Neural cell (in vitro differentiated cells): ENCODE results near the gene ROBO1. TPM values are rescaled to one million over a fixed set of nuclear protein-coding genes. Genes with fewer than 3 reads are reported as not detected.

Source experiments
- H2AFZ ChIP-seq: fragments of 200-600, 300-800 bp; sonication (generic), shearing (Covaris generic); 2 replicates; pipeline ENCODE4 v1.6.0; 2014; ENCODE audit warnings: low read depth, mild to moderate bottlenecking, antibody characterized with exemption, low read length, moderate library complexity
- H3F3A ChIP-seq: fragments of 200-600 bp; shearing (Covaris generic); 2 replicates; pipeline ENCODE4 v1.6.1; 2016; ENCODE audit warnings: mild to moderate bottlenecking, moderate library complexity, mixed read lengths, antibody characterized with exemption, low read length; ENCODE audit not compliant: insufficient read depth, poor library complexity, severe bottlenecking
- H3K27ac ChIP-seq: fragments of 200-600, 300-800 bp; sonication (generic), shearing (Covaris generic); 2 replicates; pipeline ENCODE4 v1.5.1; 2014; ENCODE audit warnings: mild to moderate bottlenecking, low read length, moderate library complexity
- H3K27me3 ChIP-seq: fragments of 300-800, 200-600 bp; sonication (generic), shearing (Covaris generic); 2 replicates; pipeline ENCODE4 v1.6.0; 2014; ENCODE audit warnings: mild to moderate bottlenecking, low read depth, low read length, moderate library complexity; ENCODE audit not compliant: insufficient read depth
- H3K36me3 ChIP-seq: fragments of 300-800, 200-600 bp; sonication (generic), shearing (Covaris generic); 2 replicates; pipeline ENCODE4 v1.5.1; 2014; ENCODE audit warnings: mild to moderate bottlenecking, antibody characterized with exemption, low read length, moderate library complexity; ENCODE audit not compliant: insufficient read depth
- H3K4me2 ChIP-seq: fragments of 300-800, 200-600 bp; sonication (generic), shearing (Covaris generic); 2 replicates; pipeline ENCODE4 v1.6.0; 2014; ENCODE audit warnings: mild to moderate bottlenecking, low read length
- H3K4me3 ChIP-seq: fragments of 300-800, 200-600 bp; sonication (generic), shearing (Covaris generic); 2 replicates; pipeline ENCODE4 v1.5.1; 2014; ENCODE audit warnings: mild to moderate bottlenecking, low read length, moderate library complexity
- H3K79me2 ChIP-seq: fragments of 200-600 bp; shearing (Covaris generic); replicated peaks from 2 replicates; pipeline ENCODE4 v1.6.0; 2014; ENCODE audit warnings: mild to moderate bottlenecking, low read length, moderate library complexity; ENCODE audit not compliant: insufficient read depth
- H3K9ac ChIP-seq: fragments of 300-800, 200-600 bp; sonication (generic), shearing (Covaris generic); 2 replicates; pipeline ENCODE4 v1.6.1; 2016; ENCODE audit warnings: mild to moderate bottlenecking, low read length, mixed read lengths
- H3K9me2 ChIP-seq: fragments of 200-600 bp; shearing (Covaris generic); 2 replicates; pipeline ENCODE4 v1.6.1; 2016; ENCODE audit warnings: mild to moderate bottlenecking, low read length, mixed read lengths; ENCODE audit not compliant: insufficient read depth
- H3K9me3 ChIP-seq: fragments of 200-600, 300-800 bp; sonication (generic), shearing (Covaris generic); 2 replicates; pipeline ENCODE4 v1.6.1; 2016; ENCODE audit warnings: mild to moderate bottlenecking, mixed run types, low read length, moderate library complexity, mixed read lengths
- H4K20me1 ChIP-seq: fragments of 200-600 bp; shearing (Covaris generic); 2 replicates; pipeline ENCODE4 v1.6.1; 2016; ENCODE audit warnings: mild to moderate bottlenecking, mixed run types; ENCODE audit not compliant: insufficient read depth
- EP300 ChIP-seq: fragments of 450-650 bp; conservative IDR thresholded peaks from 2 replicates; pipeline ENCODE4 v1.6.1; 2014; ENCODE audit warnings: antibody characterized with exemption, mild to moderate bottlenecking, moderate library complexity; ENCODE audit not compliant: poor library complexity, severe bottlenecking
- EZH2 ChIP-seq: fragments of 200-600, 300-800 bp; shearing (Covaris generic), sonication (generic); IDR thresholded peaks from 2 replicates; pipeline ENCODE4 v1.6.1; 2014; ENCODE audit warnings: antibody characterized with exemption, low read length, borderline replicate concordance, mild to moderate bottlenecking; ENCODE audit not compliant: insufficient read depth, poor library complexity, severe bottlenecking
- MXI1 ChIP-seq: fragments of 450-650 bp; conservative IDR thresholded peaks from 2 replicates; pipeline ENCODE4 v1.6.1; 2014; ENCODE audit warnings: antibody characterized with exemption, mild to moderate bottlenecking; ENCODE audit not compliant: poor library complexity, severe bottlenecking
- POLR2AphosphoS5 ChIP-seq: IDR thresholded peaks from 2 replicates; pipeline ENCODE4 v1.6.1; 2012
- RAD21 ChIP-seq: fragments of 450-650 bp; conservative IDR thresholded peaks from 2 replicates; pipeline ENCODE4 v1.6.1; 2014; ENCODE audit warnings: antibody characterized with exemption, mild to moderate bottlenecking, moderate library complexity
- SMC3 ChIP-seq: fragments of 450-650 bp; conservative IDR thresholded peaks from 2 replicates; pipeline ENCODE4 v1.6.1; 2014; ENCODE audit warnings: antibody characterized with exemption, mild to moderate bottlenecking, moderate library complexity; ENCODE audit not compliant: poor library complexity
- TAF1 ChIP-seq: IDR thresholded peaks from 2 replicates; pipeline ENCODE4 v1.6.1; 2012; ENCODE audit warnings: low read depth
- polyA plus RNA-seq: library from polyadenylated mRNA; depleted of rRNA; stranded (reverse); fragments of >200 nt; gene quantifications from 2 replicates; pipeline ENCODE4 v1.2.3, GENCODE V29; 2014
- TF ChIP-seq, protein P1 (sequence below): fragments of 450-650 bp; IDR thresholded peaks from 2 replicates; pipeline ENCODE4 v1.5.1; 2014; ENCODE audit warnings: antibody characterized with exemption, mild to moderate bottlenecking, moderate library complexity; ENCODE audit not compliant: poor library complexity, severe bottlenecking
- TF ChIP-seq, protein P2 (sequence below): IDR thresholded peaks from 2 replicates; pipeline ENCODE4 v1.6.1; 2012; ENCODE audit warnings: borderline replicate concordance

ROBO1 gene
- polyA plus RNA-seq, 1 donor from 2014 or later = 183 TPM

DNA sequence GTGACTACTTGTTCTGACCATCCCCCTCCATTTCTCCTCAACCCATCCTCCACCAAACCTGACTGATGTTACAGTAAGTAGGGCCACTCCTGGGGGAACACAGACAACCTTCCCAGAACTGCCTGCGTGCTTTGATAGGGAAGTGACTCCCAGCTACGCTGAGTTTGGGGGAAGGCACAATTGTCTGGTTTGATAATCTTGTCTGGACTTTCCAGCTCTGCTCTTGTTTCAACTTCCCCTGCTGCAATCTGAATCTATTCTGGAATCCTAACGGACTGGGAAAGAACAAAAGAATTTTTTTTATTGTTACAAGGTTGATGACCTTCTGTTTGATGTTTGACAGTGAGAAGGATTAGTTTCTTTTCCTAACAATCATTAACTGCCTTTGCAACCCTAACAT lies 895.6 kb downstream of the ROBO1 start:
- H3K27ac ChIP-seq = no peak overlapping the region
- peaks cover 42% of the 10 kb centered on the region for H3K79me2 ChIP-seq

DNA sequence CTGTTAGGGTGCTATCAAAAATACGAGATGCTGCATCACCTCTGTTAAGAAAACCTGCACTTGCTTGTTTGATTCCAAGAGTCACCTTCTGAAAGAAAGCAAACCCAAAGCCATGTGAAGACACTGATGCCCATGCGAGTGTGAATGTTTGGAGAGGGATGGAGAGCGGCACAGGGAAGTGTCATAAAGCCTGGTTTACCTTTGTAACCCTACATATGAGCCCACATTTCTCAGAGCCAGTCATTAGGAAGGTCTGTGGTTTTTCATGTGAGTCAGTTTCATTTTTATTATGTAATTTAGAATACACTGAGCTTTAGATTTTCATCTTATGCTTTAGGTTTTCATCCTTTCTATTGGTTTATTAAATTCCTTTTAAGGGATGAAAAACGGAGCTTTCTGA lies 896.8 kb downstream of the ROBO1 start:
- Histone ChIP-seq H3K27ac (no peak overlapping the region), H3K4me2 (no peak overlapping the region)

More for the DNA sequence above, 895.6 kb downstream of the ROBO1 start:
- Histone ChIP-seq H3K9ac (no peak overlapping the region), H3K36me3 (no peaks in the 10 kb centered on the region), H3K9me3 (no peaks in the 10 kb centered on the region), H3F3A (no peaks in the 10 kb centered on the region), H3K27me3 (no peaks in the 10 kb centered on the region), H4K20me1 (no peaks in the 10 kb centered on the region), H3K9me2 (no peaks in the 10 kb centered on the region), H3K4me3 (no peak overlapping the region), H3K4me2 (peak overlapping the region; percentile 11), H2AFZ (no peak overlapping the region)
- TF ChIP-seq, protein P1, sequence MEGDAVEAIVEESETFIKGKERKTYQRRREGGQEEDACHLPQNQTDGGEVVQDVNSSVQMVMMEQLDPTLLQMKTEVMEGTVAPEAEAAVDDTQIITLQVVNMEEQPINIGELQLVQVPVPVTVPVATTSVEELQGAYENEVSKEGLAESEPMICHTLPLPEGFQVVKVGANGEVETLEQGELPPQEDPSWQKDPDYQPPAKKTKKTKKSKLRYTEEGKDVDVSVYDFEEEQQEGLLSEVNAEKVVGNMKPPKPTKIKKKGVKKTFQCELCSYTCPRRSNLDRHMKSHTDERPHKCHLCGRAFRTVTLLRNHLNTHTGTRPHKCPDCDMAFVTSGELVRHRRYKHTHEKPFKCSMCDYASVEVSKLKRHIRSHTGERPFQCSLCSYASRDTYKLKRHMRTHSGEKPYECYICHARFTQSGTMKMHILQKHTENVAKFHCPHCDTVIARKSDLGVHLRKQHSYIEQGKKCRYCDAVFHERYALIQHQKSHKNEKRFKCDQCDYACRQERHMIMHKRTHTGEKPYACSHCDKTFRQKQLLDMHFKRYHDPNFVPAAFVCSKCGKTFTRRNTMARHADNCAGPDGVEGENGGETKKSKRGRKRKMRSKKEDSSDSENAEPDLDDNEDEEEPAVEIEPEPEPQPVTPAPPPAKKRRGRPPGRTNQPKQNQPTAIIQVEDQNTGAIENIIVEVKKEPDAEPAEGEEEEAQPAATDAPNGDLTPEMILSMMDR = no peak
- TF ChIP-seq, protein P2, sequence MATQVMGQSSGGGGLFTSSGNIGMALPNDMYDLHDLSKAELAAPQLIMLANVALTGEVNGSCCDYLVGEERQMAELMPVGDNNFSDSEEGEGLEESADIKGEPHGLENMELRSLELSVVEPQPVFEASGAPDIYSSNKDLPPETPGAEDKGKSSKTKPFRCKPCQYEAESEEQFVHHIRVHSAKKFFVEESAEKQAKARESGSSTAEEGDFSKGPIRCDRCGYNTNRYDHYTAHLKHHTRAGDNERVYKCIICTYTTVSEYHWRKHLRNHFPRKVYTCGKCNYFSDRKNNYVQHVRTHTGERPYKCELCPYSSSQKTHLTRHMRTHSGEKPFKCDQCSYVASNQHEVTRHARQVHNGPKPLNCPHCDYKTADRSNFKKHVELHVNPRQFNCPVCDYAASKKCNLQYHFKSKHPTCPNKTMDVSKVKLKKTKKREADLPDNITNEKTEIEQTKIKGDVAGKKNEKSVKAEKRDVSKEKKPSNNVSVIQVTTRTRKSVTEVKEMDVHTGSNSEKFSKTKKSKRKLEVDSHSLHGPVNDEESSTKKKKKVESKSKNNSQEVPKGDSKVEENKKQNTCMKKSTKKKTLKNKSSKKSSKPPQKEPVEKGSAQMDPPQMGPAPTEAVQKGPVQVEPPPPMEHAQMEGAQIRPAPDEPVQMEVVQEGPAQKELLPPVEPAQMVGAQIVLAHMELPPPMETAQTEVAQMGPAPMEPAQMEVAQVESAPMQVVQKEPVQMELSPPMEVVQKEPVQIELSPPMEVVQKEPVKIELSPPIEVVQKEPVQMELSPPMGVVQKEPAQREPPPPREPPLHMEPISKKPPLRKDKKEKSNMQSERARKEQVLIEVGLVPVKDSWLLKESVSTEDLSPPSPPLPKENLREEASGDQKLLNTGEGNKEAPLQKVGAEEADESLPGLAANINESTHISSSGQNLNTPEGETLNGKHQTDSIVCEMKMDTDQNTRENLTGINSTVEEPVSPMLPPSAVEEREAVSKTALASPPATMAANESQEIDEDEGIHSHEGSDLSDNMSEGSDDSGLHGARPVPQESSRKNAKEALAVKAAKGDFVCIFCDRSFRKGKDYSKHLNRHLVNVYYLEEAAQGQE = no peak
- no peak for TF ChIP-seq RAD21
- TF ChIP-seq POLR2AphosphoS5 = no peak
- TF ChIP-seq SMC3 = no peak

More for the DNA sequence above, 896.8 kb downstream of the ROBO1 start:
- no peak overlapping the region for H3K9ac ChIP-seq
- H3K4me3 ChIP-seq = no peak overlapping the region
- H4K20me1 ChIP-seq = no peaks in the 10 kb centered on the region
- H3F3A ChIP-seq = no peaks in the 10 kb centered on the region
- H2AFZ ChIP-seq = no peak overlapping the region
- no peaks in the 10 kb centered on the region for H3K36me3 ChIP-seq
- H3K9me2 ChIP-seq = no peaks in the 10 kb centered on the region
- TF ChIP-seq EZH2 (no peak), RAD21 (no peak), MXI1 (no peak), TAF1 (no peak), EP300 (no peak), POLR2AphosphoS5 (no peak), SMC3 (no peak)
- TF ChIP-seq, protein P2 = no peak
- TF ChIP-seq, protein P1 = no peak
- H3K79me2 ChIP-seq = peaks cover 41% of the 10 kb centered on the region
- H3K9me3 ChIP-seq = no peaks in the 10 kb centered on the region
- H3K27me3 ChIP-seq = no peaks in the 10 kb centered on the region
